Measurements from ENCODE around the gene SUGP2. TPM values are rescaled to one million over a fixed set of nuclear protein-coding genes. Genes with fewer than 3 reads are reported as not detected.

Gene SUGP2
- total and polyA plus RNA-seq, 2 of the 13 experiments (the other 11 are each of a cell fraction or from before 2014, with no cell fraction given): 40.6 to 57.7 TPM

DNA sequence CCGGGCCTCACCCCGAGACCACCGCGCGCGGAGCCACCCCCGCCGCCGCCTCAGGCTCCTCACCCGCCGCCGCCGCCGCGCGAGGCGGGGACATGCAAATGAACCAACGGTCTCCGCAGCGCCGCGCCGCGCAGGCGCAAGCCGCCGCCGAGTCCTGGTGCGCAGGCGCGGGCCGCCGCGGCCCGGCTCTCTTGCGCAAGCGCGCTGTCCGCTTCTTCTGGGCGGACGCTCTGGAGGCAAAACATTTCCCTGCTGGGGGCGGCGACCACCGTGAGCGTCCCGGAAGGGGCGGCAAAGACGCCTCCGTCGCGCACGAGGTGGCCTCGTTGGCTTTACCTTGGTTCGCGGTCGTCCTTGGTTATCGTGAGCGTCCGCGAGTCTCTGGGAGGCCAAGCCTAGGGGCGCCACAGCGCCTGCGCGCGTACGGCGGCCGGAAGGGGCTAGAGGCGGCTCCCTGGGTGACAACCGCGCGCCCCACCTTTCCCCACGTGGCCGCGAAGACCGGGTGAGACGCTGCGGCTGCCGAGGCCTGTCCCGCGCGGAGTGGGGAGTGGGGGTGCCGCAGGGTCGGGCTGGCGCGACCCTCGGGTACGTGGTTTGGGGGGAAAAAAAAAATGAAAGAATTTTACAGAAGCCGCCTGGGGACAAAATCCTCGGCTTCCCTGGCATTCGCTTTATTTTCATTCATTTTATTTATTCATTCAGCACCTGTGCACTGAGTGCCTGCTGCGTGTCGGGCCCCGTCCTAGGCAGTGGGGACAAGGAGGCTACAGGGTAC, at the start of gene SUGP2, which contains the start of gene ARMC6 (continued):
- TF ChIP-seq, protein P1, sequence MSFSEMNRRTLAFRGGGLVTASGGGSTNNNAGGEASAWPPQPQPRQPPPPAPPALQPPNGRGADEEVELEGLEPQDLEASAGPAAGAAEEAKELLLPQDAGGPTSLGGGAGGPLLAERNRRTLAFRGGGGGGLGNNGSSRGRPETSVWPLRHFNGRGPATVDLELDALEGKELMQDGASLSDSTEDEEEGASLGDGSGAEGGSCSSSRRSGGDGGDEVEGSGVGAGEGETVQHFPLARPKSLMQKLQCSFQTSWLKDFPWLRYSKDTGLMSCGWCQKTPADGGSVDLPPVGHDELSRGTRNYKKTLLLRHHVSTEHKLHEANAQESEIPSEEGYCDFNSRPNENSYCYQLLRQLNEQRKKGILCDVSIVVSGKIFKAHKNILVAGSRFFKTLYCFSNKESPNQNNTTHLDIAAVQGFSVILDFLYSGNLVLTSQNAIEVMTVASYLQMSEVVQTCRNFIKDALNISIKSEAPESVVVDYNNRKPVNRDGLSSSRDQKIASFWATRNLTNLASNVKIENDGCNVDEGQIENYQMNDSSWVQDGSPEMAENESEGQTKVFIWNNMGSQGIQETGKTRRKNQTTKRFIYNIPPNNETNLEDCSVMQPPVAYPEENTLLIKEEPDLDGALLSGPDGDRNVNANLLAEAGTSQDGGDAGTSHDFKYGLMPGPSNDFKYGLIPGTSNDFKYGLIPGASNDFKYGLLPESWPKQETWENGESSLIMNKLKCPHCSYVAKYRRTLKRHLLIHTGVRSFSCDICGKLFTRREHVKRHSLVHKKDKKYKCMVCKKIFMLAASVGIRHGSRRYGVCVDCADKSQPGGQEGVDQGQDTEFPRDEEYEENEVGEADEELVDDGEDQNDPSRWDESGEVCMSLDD (CRISPR knock-in tag; IDR thresholded peaks at IDR 0.05; ENCODE audit: borderline replicate concordance): no peak
- peak; percentile 78; the same call in 1 of the 2 replicates for TF ChIP-seq ZXDC (CRISPR knock-in tag; IDR thresholded peaks at IDR 0.05)
- TF ChIP-seq ZNF430 (CRISPR knock-in tag; IDR thresholded peaks at IDR 0.05): peak; percentile 94
- TF ChIP-seq, protein P2, sequence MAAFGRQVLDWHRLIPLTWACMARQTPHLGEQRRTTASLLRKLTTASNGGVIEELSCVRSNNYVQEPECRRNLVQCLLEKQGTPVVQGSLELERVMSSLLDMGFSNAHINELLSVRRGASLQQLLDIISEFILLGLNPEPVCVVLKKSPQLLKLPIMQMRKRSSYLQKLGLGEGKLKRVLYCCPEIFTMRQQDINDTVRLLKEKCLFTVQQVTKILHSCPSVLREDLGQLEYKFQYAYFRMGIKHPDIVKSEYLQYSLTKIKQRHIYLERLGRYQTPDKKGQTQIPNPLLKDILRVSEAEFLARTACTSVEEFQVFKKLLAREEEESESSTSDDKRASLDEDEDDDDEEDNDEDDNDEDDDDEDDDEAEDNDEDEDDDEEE (CRISPR knock-in tag; IDR thresholded peaks at IDR 0.05): peak; percentile 93; the same call in 1 of the 2 replicates
- peak; percentile 65 for TF ChIP-seq ZNF446 (CRISPR knock-in tag; IDR thresholded peaks at IDR 0.05)
- no peak for TF ChIP-seq ZNF282 (IDR thresholded peaks at IDR 0.05; ENCODE audit: partially characterized antibody)
- peak; percentile 67 for TF ChIP-seq PATZ1 (CRISPR knock-in tag; IDR thresholded peaks at IDR 0.05)
- TF ChIP-seq, protein P3, sequence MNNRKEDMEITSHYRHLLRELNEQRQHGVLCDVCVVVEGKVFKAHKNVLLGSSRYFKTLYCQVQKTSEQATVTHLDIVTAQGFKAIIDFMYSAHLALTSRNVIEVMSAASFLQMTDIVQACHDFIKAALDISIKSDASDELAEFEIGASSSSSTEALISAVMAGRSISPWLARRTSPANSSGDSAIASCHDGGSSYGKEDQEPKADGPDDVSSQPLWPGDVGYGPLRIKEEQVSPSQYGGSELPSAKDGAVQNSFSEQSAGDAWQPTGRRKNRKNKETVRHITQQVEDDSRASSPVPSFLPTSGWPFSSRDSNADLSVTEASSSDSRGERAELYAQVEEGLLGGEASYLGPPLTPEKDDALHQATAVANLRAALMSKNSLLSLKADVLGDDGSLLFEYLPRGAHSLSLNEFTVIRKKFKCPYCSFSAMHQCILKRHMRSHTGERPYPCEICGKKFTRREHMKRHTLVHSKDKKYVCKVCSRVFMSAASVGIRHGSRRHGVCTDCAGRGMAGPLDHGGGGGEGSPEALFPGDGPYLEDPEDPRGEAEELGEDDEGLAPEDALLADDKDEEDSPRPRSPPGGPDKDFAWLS (CRISPR knock-in tag; IDR thresholded peaks at IDR 0.05; ENCODE audit: borderline replicate concordance): 0 out of 2 replicates have a peak, but pooled peaks have one; percentile 67
- TF ChIP-seq, protein P4, sequence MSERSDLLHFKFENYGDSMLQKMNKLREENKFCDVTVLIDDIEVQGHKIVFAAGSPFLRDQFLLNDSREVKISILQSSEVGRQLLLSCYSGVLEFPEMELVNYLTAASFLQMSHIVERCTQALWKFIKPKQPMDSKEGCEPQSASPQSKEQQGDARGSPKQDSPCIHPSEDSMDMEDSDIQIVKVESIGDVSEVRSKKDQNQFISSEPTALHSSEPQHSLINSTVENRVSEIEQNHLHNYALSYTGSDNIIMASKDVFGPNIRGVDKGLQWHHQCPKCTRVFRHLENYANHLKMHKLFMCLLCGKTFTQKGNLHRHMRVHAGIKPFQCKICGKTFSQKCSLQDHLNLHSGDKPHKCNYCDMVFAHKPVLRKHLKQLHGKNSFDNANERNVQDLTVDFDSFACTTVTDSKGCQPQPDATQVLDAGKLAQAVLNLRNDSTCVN (CRISPR knock-in tag; IDR thresholded peaks at IDR 0.05; ENCODE audit: borderline replicate concordance): peak; percentile 74; the same call in 1 of the 2 replicates
- TF ChIP-seq, protein P5, sequence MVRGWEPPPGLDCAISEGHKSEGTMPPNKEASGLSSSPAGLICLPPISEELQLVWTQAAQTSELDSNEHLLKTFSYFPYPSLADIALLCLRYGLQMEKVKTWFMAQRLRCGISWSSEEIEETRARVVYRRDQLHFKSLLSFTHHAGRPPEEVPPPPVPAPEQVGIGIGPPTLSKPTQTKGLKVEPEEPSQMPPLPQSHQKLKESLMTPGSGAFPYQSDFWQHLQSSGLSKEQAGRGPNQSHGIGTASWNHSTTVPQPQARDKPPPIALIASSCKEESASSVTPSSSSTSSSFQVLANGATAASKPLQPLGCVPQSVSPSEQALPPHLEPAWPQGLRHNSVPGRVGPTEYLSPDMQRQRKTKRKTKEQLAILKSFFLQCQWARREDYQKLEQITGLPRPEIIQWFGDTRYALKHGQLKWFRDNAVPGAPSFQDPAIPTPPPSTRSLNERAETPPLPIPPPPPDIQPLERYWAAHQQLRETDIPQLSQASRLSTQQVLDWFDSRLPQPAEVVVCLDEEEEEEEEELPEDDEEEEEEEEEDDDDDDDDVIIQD (CRISPR knock-in tag; IDR thresholded peaks at IDR 0.05; ENCODE audit: low read depth): 0 out of 2 replicates have a peak, but pooled peaks have one; percentile 12
- TF ChIP-seq FOSL2 (CRISPR knock-in tag; IDR thresholded peaks at IDR 0.05): no peak; the same call in 1 of the 2 replicates
- no peak for TF ChIP-seq ZBTB1 (CRISPR knock-in tag; IDR thresholded peaks at IDR 0.05; ENCODE audit: borderline replicate concordance)
- peak; percentile 61; the same call in 1 of the 2 replicates for TF ChIP-seq ZNF672 (CRISPR knock-in tag; IDR thresholded peaks at IDR 0.05)
- TF ChIP-seq YEATS4 (CRISPR knock-in tag; IDR thresholded peaks at IDR 0.05; ENCODE audit: borderline replicate concordance): peak; percentile 88
